NCI-H1930 (cell line): ENCODE results near the gene HOXB6.

Source experiments
- DNase-seq, 2 experiments: peaks; one replicate each; lab custom pipeline; 2025; lab: John Stamatoyannopoulos, UW

The HOXB6 gene

GRCh38 chr17:48552466-48553189 lies 52.2 kb downstream of the HOXB6 start:
- peak; percentile 35 to 42 for DNase-seq

GRCh38 chr17:48551596-48552465 lies 53.0 kb downstream of the HOXB6 start:
- peak in 1 of 2 experiments; percentile 32 for DNase-seq

- peak in 1 of 2 experiments; percentile 17 for DNase-seq
Observed at GRCh38 chr17:48551214-48551555, 53.6 kb downstream of the HOXB6 start.

- DNase-seq = peak; percentile 81 to 91
Observed at GRCh38 chr17:48550502-48551213, 54.1 kb downstream of the HOXB6 start.

GRCh38 chr17:48549914-48550501 lies 54.8 kb downstream of the HOXB6 start:
- no peak for DNase-seq

- peak in 1 of 2 experiments; percentile 31 for DNase-seq
Observed at GRCh38 chr17:48549281-48549630, 55.5 kb downstream of the HOXB6 start.

GRCh38 chr17:48548523-48549280 lies 56.1 kb downstream of the HOXB6 start:
- DNase-seq = peak in 1 of 2 experiments; percentile 32

- DNase-seq = peak; percentile 42 to 46
Observed at GRCh38 chr17:48547808-48548522, 56.8 kb downstream of the HOXB6 start.

- peak in 1 of 2 experiments; percentile 40 for DNase-seq
Observed at GRCh38 chr17:48546924-48547807, 57.6 kb downstream of the HOXB6 start.

GRCh38 chr17:48546137-48546923 lies 58.5 kb downstream of the HOXB6 start:
- peak in 1 of 2 experiments; percentile 40 for DNase-seq
